ENCODE results near the gene DBET.
"Not testable (repeated sequence)": the region's sequence is repeated elsewhere in the genome, so short reads cannot be mapped to it uniquely, and the experiment has no call there.

Gene DBET

DNA sequence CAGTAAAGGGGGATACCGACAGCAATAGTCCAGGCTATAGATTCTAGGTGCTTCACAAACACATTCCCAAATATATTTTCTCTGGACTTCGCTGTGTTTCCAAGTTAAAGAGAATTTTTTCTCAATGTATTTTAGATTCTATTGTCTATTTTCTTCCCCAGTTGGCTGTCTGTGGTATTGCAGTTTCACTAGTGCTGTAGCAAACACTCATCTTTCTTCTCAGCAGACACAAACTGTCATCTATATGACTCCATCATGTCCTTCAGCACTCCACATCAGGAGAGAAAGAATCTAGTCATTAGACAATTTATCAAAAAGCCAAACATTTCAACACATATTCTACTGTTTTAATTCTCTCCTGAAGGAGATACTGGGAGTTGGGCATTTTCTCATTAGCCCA, at the start of gene DBET:
Gene DBET, plus strand, starts transcription at position 161 of the 400 bp plus-strand sequence.
- DNase-seq, result not testable (repeated sequence)

DNA sequence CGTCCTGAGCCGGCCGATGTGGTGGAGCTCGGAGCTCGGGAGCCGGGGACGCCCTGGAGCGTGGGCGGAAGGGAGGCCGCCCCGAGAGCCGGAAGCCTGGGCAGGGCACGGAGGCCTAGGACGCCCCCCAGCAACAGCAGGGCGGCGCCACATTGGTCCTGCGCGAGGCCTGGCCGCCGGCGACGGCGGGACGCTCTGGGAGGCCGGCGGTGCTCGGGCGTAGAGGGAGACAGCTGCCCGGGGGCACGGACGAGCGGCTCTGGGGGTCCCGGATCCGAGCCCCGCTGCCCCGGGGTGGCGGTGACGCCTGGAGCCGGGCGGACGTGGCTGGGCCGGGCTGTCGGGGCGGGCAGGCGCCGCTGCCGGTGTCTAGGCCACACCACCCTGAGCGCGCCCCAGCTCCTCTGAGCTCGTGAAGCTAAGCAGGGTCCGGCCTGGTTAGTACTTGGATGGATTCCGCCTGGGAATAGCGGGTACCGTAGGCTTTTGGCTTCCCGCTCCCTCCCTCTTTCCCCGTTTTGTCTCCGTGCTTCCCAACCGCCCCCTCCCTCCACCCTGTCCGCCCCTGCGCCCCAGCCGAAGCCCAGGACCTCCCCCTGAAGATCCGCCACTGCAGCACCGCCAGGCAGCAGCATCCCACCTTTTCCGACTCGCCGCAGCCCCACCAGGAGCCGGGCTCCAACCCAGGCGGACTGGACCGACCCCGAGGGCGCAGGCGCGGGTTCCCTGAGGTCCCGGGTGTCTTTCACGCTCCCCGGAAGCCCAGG, 49.3 kb upstream of the DBET start:
- DNase-seq, result no peak

DNA sequence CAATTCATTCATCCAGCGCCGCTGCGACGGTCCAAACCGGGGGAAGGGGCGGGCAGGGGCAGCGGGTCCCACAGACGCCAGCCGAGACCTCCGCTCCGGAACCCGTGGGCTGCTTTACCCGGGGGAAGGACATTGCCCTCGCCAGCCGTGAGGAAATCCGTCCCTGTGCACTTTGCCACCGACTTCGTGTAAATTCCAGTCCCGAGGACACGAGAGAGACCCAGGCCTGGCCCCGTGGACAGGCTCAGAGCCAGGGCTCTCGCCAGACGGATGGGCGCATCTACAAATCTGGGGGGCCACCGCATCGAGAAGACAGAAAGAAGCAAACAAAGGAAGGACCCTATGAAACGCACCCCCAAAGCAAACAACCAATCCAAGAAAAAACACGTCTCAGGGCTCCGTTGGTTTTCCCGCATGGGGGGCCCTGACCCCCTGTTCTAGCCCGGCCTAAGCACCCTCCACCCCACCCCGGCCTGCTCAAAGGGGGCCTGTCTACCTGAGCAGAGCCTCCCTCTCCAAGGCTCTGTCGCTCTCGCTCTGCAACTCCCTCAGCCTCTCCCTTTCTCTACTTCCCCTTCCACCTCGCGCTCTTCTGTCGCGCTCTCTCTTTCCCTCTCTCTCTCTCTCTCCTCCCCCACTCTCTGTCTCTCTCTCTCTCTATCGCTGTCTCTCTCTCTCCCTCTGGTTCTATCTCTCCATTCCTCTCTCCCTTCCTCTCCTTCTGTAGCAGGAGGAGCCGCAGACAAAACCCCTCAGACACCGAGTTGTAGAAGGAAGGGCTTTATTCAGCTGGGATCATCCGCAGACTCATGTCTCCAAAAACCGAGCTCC, 48.5 kb upstream of the DBET start:
- no peak for DNase-seq

DNA sequence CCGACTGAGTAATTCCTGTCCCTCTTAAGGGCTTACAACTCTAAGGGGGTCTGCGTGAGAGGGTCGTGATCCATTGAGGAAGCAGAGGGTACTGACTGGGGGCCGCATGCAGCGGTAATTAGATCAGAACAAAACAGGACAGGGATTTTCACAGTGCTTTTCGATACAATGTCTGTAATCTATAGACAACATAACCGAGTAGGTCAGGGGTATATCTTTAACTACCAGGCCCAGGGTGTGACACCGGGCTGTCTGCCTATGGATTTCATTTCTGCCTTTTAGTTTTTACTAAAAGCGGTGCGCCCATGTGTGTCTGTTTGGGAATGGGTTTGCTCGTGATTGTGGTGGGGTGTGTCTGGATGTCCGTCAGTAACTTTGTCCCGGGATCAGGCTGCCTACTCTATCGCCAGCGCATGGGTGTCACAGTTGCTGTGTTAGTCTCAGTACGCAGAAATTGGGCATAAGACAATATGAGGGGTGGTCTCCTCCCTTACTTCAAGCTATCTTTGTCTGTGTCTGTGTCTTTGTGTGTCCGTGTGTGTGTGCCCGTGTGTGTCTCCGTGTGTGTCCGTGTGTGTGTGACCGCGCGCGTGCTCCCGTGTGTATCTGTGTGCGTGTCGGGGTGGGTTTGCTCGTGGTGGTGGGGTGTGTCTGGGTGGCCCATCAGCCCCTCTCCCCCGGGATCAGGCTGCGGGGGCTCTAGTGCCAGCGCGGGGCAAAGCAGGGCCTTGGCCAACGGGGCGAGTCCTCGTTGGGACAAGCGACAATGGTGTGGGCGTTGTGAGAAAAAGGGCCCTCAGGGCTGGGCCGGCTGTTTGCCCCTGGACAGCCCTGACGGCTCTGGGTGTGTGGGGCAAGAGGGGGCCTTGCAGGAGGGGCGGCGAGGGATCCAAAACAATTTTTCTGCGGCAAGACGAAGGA, 47.7 kb upstream of the DBET start:
- DNase-seq, result no peak

GRCh38 chr4:190017357-190018200, 46.7 kb upstream of the DBET start:
- no peak for DNase-seq

- peak; percentile 22 for DNase-seq
These were observed 45.9 kb upstream of the DBET start for GRCh38 chr4:190018201-190018920.

DNA sequence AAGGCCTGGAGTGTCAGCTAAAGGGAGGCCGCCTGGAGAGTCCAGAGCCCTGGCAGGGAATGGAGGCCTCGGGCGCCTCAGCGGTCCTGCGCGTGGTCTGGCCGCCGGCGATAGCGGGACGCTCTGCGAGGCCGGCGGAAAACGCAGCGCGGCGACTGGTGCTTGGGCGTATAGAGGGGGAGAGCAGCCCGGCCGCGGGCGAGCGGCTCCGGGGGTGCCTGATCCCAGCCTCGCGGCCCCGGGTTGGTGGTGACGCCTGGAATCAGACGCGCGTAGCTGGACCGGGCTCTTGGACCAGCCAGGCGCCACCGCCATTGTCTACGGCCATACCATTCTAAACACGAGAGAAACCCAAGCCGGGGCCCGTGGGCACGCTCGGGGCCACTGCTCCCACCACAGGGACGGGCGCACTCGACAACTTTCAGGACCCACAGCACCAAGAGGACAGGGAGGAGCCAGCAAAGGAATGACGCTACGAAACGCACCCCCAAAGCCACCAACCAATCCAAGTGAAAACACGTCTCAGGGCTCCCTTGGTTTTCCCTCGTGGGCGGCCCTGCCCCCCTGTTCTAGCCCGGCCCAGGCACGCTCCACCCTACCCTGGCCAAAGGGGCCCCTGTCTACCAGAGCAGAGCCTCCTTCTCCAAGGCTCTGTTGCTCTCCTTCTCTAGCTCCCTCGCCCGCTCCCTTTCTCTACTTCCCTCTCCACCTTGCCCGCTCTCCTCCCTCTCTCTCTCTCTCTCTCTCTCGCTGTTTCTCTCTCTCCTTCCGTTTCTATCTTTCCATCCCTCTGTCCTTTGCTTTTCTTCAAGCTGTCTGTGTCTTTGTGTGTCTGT, 45.1 kb upstream of the DBET start:
- peak; percentile 16 for DNase-seq

- DNase-seq, result not testable (repeated sequence)
These were observed 44.3 kb upstream of the DBET start for GRCh38 chr4:190019859-190020463.

- no peak for DNase-seq
These were observed 43.2 kb upstream of the DBET start for GRCh38 chr4:190020790-190021717.

DNA sequence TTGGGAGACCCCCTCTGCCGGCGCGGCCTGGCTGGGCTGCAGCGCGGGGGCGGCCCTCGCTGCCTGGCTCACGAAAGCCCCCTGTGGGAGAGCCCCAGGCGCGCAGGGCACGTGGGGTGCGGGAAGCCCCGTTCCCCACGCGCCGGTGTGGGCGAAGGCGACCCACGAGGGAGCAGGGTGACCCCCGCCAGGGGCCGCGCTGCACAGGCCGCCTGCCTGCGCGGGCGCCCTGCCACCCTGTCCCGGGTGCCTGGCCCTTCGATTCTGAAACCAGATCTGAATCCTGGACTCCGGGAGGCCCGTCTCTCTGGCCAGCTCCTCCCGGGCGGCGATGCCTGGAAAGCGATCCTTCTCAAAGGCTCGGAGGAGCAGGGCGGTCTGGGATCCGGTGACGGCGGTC, 42.3 kb upstream of the DBET start:
- not testable (repeated sequence) for DNase-seq

DNA sequence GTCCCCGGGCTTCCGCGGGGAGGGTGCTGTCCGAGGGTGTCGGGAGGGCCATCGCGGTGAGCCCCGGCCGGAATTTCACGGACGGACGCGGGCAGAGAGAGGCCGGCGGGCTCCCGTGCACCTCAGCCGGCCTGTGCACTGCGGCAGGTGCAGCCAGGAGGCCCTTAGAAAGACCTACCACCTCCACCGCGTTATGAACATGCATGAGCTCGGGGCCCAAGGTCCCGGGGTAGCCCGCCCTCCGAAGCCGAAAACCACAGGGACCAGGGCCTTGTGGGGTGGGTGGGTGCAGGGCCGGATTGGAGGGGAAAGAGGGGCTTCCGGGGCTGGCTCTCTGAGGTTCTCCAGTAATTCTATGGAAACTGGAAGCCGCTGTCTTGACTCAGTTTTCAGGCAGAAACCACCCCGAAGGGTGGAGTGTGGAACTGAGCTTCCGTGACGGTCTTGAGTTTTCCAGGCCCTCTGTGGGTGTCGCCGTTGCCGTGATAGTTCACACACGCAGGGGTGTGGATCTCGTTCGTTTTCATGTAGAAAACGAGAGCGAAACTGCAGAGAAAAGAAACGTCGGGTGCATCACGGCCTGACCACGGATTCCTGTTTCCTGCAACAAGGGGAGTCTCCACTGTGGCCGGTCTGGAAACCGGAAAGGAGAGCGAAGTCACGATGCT, 41.6 kb upstream of the DBET start:
- DNase-seq, result not testable (repeated sequence)

GRCh38 chr4:190027156-190027555, 37.1 kb upstream of the DBET start, which contains the start of gene FRG2:
Gene FRG2 (minus strand): TSS chr4:190027256. CDS start chr4:190027204, 52 bp downstream.
- DNase-seq, result not testable (repeated sequence)

DNA sequence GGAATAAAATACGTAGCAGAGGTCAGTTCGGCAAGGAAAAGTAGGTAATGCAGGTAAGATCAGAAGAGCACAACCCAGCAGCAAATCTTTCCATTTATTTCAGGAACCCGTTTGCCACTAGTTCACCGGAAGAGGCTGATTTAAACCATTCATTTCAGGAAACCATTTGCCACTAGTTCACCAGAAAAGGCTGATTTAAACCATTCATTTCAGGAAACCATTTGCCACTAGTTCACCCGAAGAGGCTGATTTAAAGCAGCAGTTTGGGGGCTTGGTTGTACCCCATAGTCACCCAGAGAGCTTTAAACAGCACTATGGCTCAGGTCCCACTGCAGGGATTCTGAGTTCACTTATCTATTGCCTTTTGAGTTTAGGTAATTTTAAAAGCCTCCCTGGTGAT, 33.0 kb upstream of the DBET start:
- not testable (repeated sequence) for DNase-seq

DNA sequence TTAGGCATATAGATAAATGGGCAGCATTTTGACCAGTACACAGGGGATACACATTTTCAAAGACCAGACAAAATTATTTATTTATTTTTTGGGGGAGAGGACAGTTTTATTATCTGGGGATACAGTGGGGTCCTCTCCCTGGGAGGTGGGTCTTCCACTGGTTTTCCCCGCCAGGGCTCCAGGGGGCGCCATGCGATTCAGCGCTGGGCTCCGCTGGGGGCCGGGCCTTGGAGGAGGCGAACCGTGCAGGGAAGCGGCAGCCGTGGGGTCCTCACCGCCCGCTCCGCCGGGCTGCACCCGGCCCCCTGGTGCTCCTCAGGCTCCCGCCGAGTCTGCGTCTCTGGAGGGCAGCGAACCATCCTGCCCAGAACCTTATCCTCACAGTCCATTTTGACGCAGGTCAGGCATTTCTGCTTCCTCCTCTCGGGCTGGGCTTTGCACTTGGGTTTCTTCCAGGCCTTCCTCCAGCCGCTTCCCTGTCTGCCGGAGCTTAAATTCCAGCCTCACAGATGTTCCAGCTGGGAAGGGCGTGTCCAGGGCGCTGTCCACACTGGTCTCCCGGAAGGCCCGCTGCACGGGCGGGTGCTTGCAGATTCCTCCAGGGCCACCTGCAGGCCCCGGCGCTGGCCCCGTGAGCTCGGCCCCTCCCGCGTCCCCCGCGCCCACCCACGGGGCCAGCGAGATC, 26.5 kb upstream of the DBET start:
- DNase-seq, result not testable (repeated sequence)

DNA sequence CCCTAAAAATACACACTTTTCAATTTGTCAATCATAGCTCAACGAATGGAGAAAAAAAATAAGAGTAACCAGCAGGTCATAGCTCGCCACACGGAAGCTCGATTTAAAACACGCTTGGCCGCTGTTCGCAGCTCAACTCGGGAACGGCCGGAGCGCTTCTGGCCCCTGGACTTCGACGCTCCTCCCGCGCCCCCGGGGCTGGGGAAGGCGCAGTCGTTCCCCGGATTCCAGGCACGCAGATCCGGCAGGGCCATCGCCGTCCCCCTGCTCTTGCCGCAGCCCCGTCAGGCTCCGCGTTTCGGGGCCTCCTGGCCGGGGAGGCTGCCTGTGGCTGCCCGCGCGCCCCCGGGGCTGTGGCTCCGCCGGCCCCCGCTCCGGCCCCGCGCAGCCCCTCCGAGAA, 23.4 kb upstream of the DBET start:
- DNase-seq, result not testable (repeated sequence)

GRCh38 chr4:190047627-190048026, 16.7 kb upstream of the DBET start:
- not testable (repeated sequence) for DNase-seq
